HG03571 (cell line): Measurements from ENCODE around the gene KRTAP19-3.
"Not testable (repeated sequence)": the region's sequence is repeated elsewhere in the genome, so short reads cannot be mapped to it uniquely, and the experiment has no call there.

Source experiments
- ATAC-seq: cut with Tn5 transposase; IDR thresholded peaks from one replicate; pipeline ENCODE4 v1.9.1; 2021; ENCODE audit not compliant: unreplicated experiment

The KRTAP19-3 gene

DNA sequence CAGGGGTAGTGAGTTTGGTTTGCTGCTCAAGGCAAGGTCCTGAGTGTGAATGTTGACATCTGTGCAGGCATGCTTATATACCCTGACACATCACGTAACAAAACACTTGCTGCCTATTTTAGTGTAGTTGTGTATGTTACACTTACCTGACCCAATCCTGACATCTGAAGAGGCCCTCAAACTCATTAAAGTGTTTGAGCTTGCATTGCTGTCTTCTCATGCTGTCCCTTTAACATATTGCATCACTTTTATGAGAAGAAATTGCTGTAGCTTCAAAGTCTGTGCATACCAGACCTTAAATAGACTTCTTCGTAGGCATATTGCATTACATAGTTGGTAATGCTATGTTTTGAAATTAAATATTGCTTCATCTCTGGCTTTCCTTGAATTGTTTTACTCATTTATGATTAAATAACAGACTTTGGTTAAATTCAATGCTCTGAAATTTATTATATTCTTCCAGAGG lies at the start of gene KRTAP19-3:
KRTAP19-3 (minus strand) TSS at position 51 of the 466 bp plus-strand sequence. CDS start 56 bp downstream, outside the sequence.
- no peak for ATAC-seq

DNA sequence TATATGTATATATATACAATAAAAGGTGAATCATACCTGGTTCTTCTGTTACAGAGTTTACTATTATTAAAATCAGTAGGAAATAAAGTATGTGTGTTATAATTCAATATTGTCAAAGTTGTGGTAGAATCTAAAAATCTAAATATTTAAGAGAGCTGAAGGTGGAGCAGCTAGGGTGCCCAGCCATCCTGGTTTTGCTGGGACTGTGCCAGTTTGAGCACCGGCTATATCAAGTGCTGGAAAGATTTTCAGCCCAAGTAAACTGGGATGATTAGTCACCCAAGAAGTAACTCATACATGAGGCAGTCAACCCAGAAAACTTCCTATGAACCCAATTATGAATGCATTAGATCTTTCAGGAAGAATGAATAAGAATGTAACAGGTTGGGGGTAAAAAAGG lies 27.1 kb upstream of the KRTAP19-3 start:
- no peak for ATAC-seq

DNA sequence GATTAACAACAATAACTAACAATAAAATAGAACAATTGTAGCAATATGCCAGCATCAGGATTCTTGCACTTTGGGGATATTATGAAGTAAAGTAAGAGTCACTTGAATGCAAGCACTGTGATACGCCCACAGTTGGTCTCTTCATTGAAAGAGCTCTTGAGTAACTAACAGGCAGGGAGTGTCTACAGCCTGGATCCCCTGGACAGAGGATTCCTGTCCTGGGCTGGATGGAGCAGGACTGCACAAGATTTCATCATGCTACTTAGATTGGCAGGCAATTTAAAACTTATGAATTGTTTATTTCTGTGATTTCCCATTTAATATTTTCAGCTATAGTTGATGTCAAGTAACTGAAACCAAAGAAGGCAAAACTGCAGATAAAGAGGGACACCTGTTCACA lies 23.9 kb upstream of the KRTAP19-3 start:
- no peak for ATAC-seq

DNA sequence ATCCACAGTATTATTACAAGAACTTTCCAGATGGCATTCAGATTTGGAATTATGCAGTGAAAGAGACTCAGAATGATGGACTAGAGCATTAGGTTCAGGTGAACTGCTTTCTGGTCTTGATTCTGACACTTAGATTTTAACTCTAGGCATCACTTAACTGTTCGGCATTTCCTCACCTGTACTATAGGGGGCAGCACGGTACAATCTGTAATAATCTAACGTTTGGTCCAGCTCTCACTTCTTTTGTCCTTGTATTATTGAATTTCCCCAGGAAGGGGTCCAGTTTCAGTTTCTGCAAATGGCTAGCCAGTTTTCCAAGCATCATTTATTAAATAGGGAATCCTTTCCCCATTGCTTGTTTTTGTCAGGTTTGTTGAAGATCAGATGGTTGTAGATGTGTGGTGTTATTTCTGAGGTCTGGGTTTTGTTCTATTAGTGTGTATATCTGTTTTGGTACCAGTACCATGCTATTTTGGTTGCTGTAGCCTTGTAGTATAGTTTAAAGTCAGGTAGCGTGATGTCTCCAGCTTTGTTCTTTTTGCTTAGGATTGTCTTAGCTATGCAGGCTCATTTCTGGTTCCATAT lies 13.9 kb upstream of the KRTAP19-3 start:
- not testable (repeated sequence) for ATAC-seq

DNA sequence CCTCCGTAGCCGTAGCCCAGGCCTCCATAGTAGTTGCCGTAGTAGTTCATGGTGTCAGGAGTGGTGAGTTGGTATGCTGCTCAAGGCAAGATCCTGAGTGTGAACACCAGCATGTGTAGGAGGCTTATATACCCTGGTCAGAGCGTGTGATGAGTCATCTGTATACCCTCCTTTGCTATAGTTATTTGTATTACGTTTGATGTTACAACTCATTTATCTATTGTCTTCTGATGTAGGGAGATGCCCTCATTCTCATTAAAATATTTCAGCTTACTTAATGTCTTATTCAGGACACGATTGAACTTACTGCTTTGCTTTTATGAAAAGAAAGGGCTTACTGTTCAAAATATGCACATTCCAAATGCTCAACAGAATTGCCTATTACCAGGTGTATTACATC lies 10.2 kb upstream of the KRTAP19-3 start, which contains the start of gene KRTAP19-5:
KRTAP19-5 (minus strand) TSS at position 101 of the 400 bp plus-strand sequence; CDS start at position 50, 51 bp downstream.
- ATAC-seq, result no peak

- no peak for ATAC-seq
These were observed 5.3 kb upstream of the KRTAP19-3 start, which contains the start of gene KRTAP19-4 for GRCh38 chr21:30497065-30497464. KRTAP19-4 (minus strand) TSS chr21:30497165; CDS start chr21:30497110, 55 bp downstream.

GRCh38 chr21:30487336-30487735 lies 4.5 kb downstream of the KRTAP19-3 start, which contains the start of gene KRTAP19-2:
KRTAP19-2 (minus strand) TSS chr21:30487436; CDS start chr21:30487348, 88 bp downstream.
- no peak for ATAC-seq

DNA sequence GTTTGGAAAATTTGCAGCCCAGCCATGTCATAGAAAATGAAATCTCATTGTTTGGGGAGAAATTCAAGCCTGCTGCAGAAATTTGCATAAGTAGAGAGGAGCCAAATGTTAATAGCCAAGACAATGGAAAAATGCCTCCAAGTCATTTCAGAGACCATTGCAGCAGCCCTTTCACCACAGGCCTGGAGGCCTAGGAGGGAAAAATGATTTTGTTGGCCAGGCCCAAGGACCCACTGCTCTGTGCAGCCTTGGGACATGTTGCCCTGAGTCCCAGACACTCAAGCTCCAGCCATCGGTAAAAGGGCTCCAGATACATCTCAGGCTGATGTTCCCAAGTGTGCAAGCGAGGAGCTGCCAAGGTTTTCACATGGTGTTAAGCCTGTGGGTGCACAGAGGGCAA lies 5.6 kb downstream of the KRTAP19-3 start:
- ATAC-seq, result no peak

DNA sequence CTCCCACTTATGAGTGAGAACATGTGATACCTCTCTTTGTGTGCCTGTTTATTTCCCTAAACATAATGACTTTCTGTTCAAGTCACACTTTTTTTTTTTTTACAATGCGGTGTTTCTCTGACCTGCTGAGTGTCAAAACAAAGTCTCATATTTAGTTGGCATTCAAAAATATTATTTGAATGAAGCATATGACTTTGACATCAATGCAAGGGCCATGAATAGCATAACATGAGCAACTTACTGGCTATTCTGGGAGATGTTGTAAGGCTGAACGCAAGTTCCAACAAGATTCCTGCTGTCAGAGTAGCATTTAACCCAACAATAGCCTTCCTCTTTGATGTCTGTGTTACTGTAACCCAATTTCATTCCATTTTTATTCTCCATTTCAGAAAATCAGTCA lies 9.7 kb downstream of the KRTAP19-3 start:
- ATAC-seq, result no peak

- no peak for ATAC-seq
These were observed 11.7 kb downstream of the KRTAP19-3 start, which contains the start of gene KRTAP19-1 for GRCh38 chr21:30480145-30480544. KRTAP19-1 (minus strand) TSS chr21:30480367; CDS start chr21:30480317, 50 bp downstream.

DNA sequence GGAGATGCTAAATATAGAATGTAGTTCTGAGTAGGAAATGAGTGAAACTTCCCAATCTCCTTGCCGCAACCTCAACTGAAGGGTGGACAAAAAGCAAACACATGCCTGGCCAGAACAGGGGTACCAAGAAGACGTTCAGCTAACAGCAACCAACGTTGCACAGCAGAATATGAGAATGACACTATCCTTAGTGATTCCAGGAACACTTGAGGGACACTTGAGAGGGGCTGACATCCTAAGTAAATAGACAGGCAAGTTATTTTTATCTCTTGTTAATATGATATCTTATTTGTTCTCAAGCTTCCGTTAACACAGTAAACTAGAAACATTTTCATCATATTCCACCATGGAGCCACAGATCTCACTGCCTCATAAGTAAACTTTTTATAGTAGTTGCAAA lies 12.6 kb downstream of the KRTAP19-3 start:
- ATAC-seq, result no peak

GRCh38 chr21:30478004-30478403 lies 13.8 kb downstream of the KRTAP19-3 start:
- no peak for ATAC-seq

DNA sequence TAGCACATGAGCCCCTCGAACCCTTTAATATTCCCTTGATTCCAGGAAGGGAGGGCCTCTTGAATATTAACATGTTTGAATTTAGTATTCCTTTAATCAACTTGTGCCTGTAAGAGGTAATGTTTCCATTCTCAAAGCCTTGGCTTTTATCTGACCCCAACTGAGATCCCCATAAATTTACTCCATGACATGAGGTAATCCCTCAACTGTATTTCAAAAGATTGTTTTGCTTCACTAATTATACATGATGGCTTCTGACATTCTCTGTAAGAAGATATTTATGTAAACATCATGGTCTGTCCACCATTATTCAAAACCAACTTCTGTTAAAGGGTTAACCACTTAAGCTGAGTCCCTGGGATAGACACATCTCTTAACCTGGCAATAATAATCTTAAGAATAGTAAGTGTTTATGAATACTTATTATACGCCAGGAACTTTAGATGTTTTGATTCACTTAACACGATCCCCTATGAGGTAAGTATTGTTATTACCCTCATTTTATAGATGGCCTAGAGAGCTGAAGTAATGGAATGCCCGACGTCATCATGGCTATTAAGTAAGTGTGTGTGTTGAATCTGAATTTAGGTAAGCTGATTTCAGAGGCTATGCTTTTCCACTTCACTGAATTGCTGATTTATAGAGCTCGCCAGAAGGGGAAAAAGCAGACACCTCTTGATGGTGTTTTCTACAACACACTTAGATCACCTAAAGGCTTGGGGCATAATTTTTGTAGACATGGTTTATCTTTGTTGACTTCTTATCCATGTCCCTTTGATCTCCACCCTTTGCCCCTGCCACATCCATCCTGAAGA lies 22.7 kb downstream of the KRTAP19-3 start:
- ATAC-seq, result no peak

- no peak for ATAC-seq
These were observed 28.1 kb downstream of the KRTAP19-3 start for GRCh38 chr21:30463713-30464112.

GRCh38 chr21:30448514-30448913 lies 43.3 kb downstream of the KRTAP19-3 start:
- no peak for ATAC-seq

GRCh38 chr21:30447056-30447455 lies 44.8 kb downstream of the KRTAP19-3 start:
- ATAC-seq, result no peak

GRCh38 chr21:30444204-30444603 lies 47.6 kb downstream of the KRTAP19-3 start:
- no peak for ATAC-seq

- no peak for ATAC-seq
These were observed 48.6 kb downstream of the KRTAP19-3 start for GRCh38 chr21:30443226-30443625.
